HG02610 (cell line): Measurements from ENCODE around the gene EFEMP2.

ENCODE experiments used
- ATAC-seq: cut with Tn5 transposase; IDR thresholded peaks from one replicate; pipeline ENCODE4 v1.9.1; 2021; ENCODE audit warnings: mild to moderate bottlenecking, moderate library complexity; ENCODE audit not compliant: unreplicated experiment

EFEMP2 gene

DNA sequence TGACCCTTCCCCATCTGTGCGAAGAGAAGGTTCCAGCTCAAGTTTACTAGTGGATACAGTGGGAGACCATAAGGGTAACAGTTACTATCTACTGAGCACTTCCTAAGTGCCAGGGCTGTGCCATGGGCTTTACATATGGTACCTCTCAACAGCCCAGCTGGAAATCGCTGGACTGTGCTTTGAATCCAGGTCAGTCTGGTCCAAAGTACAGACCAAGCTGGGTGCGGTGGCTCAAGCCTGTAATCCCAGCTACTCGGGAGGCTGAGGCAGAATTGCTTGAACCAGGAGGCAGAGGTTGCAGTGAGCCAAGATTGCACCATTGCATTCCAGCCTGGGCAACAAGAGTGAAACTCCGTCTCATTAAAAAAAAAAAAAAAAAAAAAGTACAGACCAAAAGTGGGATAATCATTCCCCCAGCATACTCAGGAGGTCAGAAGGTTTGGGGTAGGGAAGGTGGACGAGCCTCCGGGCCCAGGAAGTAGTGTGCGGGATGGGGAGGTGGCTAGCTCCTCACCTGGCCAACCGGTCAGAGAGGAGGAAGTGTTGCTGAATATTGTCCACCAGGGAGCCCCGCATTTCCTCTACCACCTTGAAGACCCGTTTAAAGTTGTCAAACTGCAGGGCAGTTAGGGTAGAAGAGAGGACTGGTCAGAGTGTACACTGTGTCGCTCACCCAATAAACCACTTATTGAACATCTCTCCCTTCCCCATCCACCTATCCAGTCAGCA, 13.4 kb upstream of the EFEMP2 start:
- no peak for ATAC-seq

DNA sequence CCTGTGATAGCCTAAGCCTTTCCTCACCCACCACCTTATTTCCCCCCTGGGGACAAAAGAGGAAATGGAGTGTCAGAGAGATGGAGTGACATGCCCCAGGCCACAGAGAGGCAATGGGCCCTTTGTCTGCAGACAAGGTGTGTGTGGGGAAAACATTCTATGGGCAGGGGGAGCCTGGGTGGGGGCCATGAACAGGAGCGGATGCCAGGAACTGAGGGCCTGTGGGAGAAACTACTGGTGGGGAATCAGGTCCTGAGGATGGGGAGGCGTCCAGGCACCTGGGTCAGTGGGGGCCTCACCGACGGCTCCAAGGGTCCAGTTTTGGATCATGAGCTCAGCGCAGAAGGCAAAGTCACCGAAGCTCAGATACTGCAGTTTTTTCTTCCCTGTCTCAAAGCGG, 12.6 kb upstream of the EFEMP2 start:
- no peak for ATAC-seq

DNA sequence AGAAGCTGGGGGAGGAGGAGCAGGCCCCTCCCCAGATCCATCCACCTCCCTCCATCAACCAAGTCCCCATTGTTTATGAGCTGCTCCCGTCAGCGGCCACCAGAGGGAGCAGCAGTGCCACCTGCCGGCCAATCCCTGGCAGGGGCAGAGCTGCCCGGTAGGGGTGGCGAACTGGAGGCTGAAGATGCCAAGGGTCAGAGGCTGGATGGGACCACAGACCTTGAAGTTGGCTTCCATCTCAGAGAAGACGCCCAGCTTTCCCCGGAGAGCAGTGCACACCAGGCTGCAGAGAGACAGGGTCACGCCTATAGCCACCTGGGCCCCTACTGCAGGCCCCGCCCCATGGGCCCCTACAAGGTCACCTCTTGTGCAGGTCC, 12.1 kb upstream of the EFEMP2 start:
- ATAC-seq, result no peak

GRCh38 chr11:65883786-65884715, 11.5 kb upstream of the EFEMP2 start:
- ATAC-seq, result no peak

DNA sequence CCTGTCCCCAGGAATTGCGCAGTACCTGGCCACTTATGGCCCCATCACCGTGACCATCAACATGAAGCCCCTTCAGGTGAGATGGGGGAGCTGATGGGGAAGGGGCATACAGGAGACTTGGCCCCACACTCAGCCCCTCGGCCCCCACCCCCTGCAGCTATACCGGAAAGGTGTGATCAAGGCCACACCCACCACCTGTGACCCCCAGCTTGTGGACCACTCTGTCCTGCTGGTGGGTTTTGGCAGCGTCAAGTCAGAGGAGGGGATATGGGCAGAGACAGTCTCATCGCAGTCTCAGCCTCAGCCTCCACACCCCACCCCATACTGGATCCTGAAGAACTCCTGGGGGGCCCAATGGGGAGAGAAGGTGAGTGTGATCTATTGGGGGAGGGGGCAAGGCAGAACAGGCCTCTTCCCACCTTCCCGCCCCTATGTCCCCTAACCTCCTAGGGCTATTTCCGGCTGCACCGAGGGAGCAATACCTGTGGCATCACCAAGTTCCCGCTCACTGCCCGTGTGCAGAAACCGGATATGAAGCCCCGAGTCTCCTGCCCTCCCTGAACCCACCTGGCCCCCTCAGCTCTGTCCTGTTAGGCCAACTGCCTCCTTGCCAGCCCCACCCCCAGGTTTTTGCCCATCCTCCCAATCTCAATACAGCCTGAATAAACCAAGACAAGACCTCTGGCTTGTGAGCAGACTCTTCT, 10.6 kb upstream of the EFEMP2 start:
- no peak for ATAC-seq

DNA sequence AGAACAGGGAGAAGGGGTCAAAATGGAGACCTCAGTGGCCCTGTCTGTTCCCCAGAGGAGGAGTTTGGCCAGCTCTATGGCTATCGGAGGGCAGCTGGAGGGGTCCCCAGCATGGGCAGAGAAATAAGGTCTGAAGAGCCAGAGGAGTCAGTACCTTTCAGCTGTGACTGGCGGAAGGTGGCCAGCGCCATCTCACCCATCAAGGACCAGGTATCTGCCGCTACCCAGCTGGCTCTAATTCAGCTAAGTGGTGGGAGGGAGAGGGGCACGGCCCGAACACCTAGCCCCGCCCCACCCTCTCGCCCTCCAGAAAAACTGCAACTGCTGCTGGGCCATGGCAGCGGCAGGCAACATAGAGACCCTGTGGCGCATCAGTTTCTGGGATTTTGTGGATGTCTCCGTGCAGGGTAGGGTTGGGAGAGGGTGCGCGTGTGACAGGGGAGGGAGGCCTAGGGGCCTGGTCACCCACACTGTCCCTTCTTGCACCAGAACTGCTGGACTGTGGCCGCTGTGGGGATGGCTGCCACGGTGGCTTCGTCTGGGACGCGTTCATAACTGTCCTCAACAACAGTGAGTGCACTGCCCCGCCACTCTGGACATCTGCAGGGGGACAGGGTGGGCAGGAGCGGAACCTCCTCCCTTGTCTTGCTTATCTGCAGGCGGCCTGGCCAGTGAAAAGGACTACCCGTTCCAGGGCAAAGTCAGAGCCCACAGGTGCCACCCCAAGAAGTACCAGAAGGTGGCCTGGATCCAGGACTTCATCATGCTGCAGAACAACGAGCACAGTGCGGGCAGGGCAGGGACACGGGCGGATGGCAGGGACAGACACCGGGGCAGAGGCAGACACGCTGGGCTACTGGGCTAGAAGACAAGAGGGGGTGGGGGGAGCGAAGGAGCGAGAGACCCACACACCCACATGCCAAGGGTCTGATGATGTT, 9.8 kb upstream of the EFEMP2 start:
- ATAC-seq, result no peak

DNA sequence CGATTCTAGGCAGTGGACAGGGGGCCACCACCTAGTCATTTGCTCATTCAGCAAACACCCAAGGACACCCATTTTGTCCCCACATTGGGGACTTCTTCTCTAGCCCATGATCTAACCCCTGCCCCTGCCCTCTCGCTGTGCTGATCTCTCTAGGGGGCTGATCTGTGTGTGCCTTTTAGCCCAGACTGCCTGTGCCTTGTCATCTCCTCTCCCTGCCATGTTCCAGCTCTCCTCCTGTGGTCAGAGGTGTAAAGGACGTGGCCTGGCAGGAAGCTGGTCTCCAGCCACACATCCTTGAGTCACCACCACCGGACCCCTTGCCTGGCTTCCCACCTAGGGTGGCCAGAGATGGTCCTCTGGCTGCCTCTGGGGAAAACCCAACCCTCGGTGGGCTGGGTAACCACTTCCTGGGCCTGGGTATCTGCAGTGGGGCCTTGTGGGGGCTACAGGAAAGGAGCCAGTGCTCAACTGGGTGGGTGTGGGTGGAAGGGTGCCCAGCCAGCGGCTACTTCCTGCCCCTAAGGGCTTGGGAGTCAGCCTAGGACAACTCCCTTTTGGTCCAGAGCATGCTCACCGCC, 8.3 kb upstream of the EFEMP2 start:
- ATAC-seq, result no peak

DNA sequence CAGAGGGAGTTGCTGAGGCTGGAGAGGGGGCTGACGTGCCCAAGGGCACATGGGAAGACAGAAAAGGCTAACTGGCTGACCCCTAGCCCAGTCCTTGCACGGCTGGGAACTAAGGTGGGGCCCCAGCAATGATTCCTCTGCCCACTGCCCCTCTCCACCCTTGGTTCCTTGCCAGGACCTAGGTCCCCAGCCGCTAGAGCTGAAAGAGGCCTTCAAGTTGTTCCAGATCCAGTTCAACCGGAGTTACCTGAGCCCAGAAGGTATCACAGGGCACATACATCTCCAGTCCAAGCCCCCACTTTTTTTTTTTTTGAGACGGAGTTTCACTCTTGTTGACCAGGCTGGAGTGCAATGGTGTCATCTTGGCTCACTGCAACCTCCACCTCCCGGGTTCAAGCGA, 7.4 kb upstream of the EFEMP2 start:
- ATAC-seq, result no peak

DNA sequence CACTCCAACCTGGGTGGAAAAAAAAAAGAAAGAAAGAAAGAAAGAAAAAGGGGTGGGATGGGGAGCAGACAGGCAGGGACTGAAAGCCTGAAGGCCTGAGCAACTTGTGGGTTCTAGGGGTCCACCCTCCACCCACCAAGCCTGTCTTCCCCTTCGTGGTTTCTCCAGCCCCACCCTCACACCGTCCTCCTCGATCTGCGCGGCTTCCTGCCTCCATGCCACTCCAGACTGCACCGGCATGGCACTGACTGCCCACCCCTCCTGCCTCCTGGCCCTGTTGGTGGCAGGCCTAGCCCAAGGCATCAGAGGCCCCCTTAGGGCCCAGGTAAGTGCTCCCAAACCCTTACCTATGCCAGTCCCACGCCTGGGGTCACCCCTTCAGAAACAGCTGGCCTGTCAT, 7.0 kb upstream of the EFEMP2 start, which contains the start of gene CTSW:
Gene CTSW (plus strand): TSS at position 221 of the 400 bp plus-strand sequence. CDS start 18 bp downstream, at position 239.
- no peak for ATAC-seq

GRCh38 chr11:65873318-65874156, 937 bp upstream of the EFEMP2 start:
- ATAC-seq, result peak; percentile 75

GRCh38 chr11:65871811-65872548, 620 bp downstream of the EFEMP2 start:
- ATAC-seq, result no peak

GRCh38 chr11:65870706-65871681, 1.6 kb downstream of the EFEMP2 start:
- ATAC-seq, result no peak

GRCh38 chr11:65870307-65870658, 2.3 kb downstream of the EFEMP2 start:
- no peak for ATAC-seq

DNA sequence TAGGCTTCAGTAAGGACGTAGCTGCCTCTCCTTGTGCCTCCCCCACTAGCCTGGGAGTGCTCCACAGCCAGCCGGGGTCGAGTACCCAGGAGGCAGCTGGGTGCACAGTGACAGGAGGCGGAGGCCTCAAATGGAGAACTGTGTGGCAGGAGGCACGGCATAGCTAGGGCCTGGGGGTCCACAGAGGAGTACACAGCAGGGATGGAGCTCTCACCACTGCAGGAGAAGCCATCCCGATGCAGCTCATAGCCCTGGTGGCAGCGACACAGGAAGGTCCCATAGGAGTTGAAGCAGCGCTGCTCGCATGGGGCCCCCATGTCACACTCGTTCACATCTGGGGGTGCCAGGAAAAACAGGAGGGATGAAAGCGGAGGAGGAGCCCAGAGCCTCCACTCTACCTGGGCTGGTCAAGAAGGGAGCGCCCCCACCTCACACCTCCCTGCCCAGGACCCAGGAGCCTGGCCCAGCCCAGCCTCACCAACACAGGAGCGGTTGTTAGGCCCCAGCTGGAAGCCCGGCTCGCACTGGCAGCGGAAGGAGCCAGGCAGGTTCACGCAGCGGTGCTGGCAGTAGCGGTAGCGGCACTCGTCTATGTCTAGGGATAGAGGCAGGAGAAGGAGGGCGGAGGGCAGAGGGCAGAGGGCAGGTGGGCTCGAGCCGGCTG, 2.8 kb downstream of the EFEMP2 start:
- ATAC-seq, result no peak

GRCh38 chr11:65868907-65869306, 3.7 kb downstream of the EFEMP2 start:
- ATAC-seq, result no peak

DNA sequence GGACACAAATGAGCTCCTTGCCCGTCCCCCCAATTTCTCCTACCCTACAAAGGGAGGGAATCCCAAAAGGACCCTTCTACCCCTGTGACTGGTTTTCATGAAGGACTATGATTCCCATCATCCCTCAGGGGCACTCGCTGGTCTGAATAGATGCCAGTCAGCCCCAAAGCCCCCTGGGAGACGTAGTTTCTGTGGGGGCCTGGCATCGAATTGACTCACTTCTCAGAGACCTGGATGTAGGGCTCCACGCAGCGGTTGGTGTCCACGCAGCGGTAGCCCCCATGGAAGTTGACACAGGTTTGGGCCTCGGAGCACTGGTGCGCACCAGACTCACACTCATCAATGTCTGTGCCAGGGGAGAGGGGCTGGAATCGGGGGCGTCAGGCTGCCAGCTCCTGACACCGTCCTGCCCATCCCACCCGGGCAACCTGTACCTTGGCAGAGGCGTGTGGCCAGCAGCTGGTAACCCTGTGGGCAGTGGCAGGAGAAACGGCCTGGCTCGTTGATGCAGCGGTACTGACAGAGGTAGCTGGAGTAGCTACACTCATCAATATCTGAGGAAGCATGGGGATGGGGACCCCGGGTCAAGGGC, 4.4 kb downstream of the EFEMP2 start:
- ATAC-seq, result no peak
